Myometrial cell (primary cell): Measurements from ENCODE around the gene GSTCD. TPM values are rescaled to one million over a fixed set of nuclear protein-coding genes. Genes with fewer than 3 reads are reported as not detected.

Experiments
- total RNA-seq: library from RNA; depleted of rRNA; stranded (reverse); fragments of >200 nt; gene quantifications from 2 replicates; pipeline ENCODE4 v1.2.3, GENCODE V29; 2015

Gene GSTCD, protein sequence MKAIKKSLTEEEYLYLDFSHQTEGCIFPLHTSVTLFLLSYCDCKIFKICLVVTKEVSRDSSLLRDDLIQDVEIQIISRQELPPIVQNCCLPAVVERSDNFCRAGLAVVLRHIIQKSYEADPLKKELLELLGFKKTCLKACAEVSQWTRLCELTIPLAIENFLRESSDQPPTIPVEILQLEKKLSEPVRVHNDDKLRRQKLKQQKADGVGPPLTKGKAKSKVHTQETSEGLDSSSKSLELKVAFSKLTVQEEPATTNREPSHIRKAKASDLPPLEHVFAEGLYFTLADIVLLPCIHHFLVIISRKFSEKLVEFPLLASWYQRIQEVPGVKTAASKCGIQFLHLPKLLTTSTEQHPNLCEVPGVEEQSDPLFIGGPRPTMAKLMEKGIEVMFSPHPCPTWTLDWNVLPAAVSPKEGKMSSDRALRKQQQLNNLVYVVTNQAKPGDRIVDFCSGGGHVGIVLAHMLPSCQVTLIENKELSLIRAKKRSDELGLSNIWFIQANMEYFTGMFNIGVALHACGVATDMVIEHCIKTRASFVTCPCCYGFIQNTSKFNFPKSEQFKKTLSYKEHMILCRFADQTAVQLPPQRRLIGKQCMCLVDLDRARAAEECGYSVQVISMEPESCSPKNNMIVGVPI
- total RNA-seq, result 7.8 and 12.6 TPM in 2 replicates

DNA sequence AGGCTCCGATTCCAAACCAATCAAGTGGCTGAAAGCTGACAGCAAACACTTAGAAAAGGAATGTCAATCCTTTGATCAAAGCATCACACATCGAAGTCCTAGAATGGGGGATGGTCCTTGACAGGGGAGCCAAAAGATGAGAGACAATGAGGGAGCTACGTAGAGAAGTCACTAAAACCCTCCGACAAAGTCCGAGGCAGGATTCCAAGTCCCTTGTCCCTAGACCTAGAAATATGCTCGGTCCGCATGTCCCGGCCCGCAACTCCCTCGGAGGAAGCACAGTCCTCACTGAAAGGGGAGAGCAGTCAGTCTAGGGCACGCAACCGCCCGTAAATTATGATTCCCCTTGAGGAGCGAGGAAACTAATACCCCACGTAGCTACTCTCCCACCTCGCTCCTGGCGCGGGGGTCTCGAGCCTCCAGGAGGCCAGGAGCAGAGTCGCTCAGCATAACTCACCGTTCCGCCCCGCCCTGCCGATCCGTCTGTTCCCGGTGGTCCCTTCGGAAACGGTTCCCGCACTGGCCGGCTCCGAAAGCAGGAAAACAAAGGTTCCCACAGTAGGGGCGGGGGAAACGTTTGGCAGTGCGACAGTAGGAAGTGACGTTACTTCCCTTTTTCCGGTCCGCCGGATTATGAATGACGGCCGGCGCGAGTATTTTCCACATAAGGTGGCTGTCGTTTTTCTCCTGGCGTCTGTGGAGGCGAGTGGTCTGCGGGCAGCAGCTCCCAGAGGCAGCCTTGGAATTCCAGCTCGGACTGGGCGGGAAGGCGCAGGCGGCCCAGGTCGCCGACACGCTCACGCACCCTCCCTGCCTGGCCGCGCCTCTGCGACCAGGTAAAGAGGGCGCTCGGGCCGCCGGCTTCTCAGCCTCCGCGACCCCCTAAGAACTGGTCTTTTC, at the start of gene GSTCD, which contains the start of gene INTS12:
GSTCD (plus strand) TSS at position 604 of the 900 bp plus-strand sequence. CDS start 8,830 bp downstream, outside the sequence.
INTS12 (minus strand) TSS at position 509 of the 900 bp plus-strand sequence. CDS start 8,684 bp downstream, outside the sequence.

DNA sequence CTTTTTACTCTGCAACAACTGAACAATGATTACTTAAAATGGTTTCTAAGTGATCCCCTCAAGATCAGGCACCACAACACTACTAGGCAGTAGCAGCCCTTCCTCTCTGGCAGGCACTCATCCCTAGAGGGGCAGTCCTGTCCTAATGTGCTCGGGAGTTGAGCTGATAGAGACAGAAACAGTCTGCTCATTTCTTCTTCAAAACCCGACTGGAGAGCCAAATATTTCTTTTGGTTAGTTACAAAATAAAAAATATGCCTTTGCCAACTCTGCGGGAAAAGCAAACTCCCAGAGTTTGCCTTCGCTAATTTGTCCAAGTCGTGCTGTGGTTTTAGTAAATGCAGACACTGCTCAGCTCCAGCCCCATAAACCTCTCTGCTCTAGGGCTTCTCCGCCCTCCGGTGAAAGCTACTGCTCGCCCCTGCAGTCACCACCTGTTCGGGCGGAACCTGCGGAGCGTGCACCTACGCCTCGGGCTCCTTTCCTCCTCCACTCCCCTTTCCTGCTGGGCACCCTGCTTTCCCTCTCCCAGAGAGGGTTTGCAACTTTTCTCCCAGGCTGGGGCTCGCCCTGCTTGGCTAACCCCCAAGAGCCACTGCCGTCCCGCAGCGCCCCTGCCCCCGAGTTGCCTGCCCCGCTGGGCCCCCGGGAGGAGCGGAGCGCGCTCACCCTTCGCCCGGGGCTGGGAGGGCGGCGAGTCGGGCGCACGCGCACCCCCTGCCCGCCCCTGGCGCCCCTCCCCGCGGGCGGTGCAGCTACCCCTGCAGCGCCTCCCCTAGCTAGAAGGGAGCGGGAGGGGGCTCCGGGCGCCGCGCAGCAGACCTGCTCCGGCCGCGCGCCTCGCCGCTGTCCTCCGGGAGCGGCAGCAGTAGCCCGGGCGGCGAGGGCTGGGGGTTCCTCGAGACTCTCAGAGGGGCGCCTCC, 186.3 kb downstream of the GSTCD start, which contains the start of gene NPNT:
NPNT (plus strand) TSS at position 812 of the 923 bp plus-strand sequence. CDS start 182 bp downstream, outside the sequence.

Other genes with a start within 250 kb of the GSTCD start
- gene PPA2, start 234.7 kb upstream of the GSTCD start, total RNA-seq, result 62.9 and 110 TPM in 2 replicates
- gene ARHGEF38, start 156.2 kb upstream of the GSTCD start, total RNA-seq, result not detected in 2 replicates
- 15.6 and 23.7 TPM in 2 replicates for gene INTS12, start 95 bp upstream of the GSTCD start, total RNA-seq
- gene NPNT, start 186.7 kb downstream of the GSTCD start, total RNA-seq, result not detected in 2 replicates